NB4 (cell line): Measurements from ENCODE around the gene FRMPD1.

ENCODE experiments used
- CTCF ChIP-seq: IDR thresholded peaks from one replicate; pipeline ENCODE4 v1.5.1; 2012; ENCODE audit warnings: low read depth, low read length
- MYC ChIP-seq: IDR thresholded peaks from 2 replicates; pipeline ENCODE4 v1.6.1; 2011; ENCODE audit warnings: low read depth, low read length
- POLR2A ChIP-seq: IDR thresholded peaks from 2 replicates; pipeline ENCODE4 v1.6.1; 2011; ENCODE audit warnings: mild to moderate bottlenecking; ENCODE audit not compliant: insufficient read length; ENCODE audit errors: extremely low read depth

- TF ChIP-seq POLR2A (no peak), CTCF (no peak), MYC (no peak)
Observed at GRCh38 chr9:37729499-37729898, 78.7 kb downstream of the FRMPD1 start.
